IMR-90 (cell line): ENCODE data around the gene GGN. TPM values are rescaled to one million over a fixed set of nuclear protein-coding genes. Genes with fewer than 3 reads are reported as not detected.

Experiments
- ATAC-seq: fragments of 200-7000 bp; cut with Tn5 transposase; 2 replicates; pipeline ENCODE4 v1.9.1; 2020; ENCODE audit warnings: low read depth, mild to moderate bottlenecking, moderate library complexity
- BruUV-seq: library from RNA; stranded (reverse); fragments of 400-500 nt; replicated peaks from 2 replicates; lab custom pipeline; 2021; lab: Mats Ljungman, UMichigan
- CTCF ChIA-PET: fragments of 300-600 bp; formaldehyde crosslinking; extraction: SDS; loops from one replicate; lab custom pipeline; 2021; ENCODE audit warnings: antibody characterized with exemption; lab: Yijun Ruan, JAX
- POLR2A ChIA-PET: fragments of 300-600 bp; sonication (Branson Sonifier 250); formaldehyde crosslinking; loops from one replicate; lab custom pipeline; 2022; ENCODE audit warnings: antibody characterized with exemption; ENCODE audit not compliant: unreplicated experiment; lab: Charles Lee
- DNase-seq: peaks from one replicate; pipeline ENCODE4 v3.0.0; 2013
- H2AFZ ChIP-seq: replicated peaks from 2 replicates; pipeline ENCODE3; 2013; ENCODE audit warnings: low read length, mild to moderate bottlenecking; ENCODE audit not compliant: poor library complexity
- H2AK5ac ChIP-seq: 2 replicates; pipeline ENCODE4 v1.6.1; 2013; ENCODE audit warnings: low read depth, low read length, inconsistent platforms
- H2AK9ac ChIP-seq: replicated peaks from 2 replicates; pipeline ENCODE3; 2013; ENCODE audit warnings: mild to moderate bottlenecking, low read depth, low read length, moderate library complexity; ENCODE audit not compliant: poor library complexity
- H2BK120ac ChIP-seq: 2 replicates; pipeline ENCODE4 v1.6.1; 2013; ENCODE audit warnings: low read depth, low read length, inconsistent platforms
- H2BK15ac ChIP-seq: 3 replicates; pipeline ENCODE4 v1.6.1; 2013; ENCODE audit warnings: low read depth, low read length, inconsistent platforms
- H2BK20ac ChIP-seq: 2 replicates; pipeline ENCODE4 v1.6.1; 2013; ENCODE audit warnings: low read depth, mild to moderate bottlenecking, inconsistent platforms, low read length, moderate library complexity
- H2BK5ac ChIP-seq: 2 replicates; pipeline ENCODE4 v1.6.1; 2013; ENCODE audit warnings: mild to moderate bottlenecking, low read depth, low read length, inconsistent platforms; ENCODE audit not compliant: poor library complexity, severe bottlenecking
- H3K14ac ChIP-seq: replicated peaks from 2 replicates; pipeline ENCODE4 v1.6.1; 2013; ENCODE audit warnings: low read depth, low read length, inconsistent platforms
- H3K18ac ChIP-seq: 2 replicates; pipeline ENCODE4 v1.6.1; 2013; ENCODE audit warnings: low read depth, low read length, control low read depth
- H3K23ac ChIP-seq: 2 replicates; pipeline ENCODE4 v1.6.1; 2013; ENCODE audit warnings: low read depth, low read length, inconsistent platforms
- H3K27ac ChIP-seq: 2 replicates; pipeline ENCODE4 v1.5.1; 2013; ENCODE audit warnings: mild to moderate bottlenecking, control low read depth, low read length; ENCODE audit not compliant: insufficient read depth
- H3K27me3 ChIP-seq: 2 replicates; pipeline ENCODE4 v1.6.1; 2013; ENCODE audit warnings: low read length; ENCODE audit not compliant: control insufficient read depth, insufficient read depth
- H3K36me3 ChIP-seq: 2 replicates; pipeline ENCODE4 v1.6.1; 2013; ENCODE audit warnings: low read length, mixed read lengths; ENCODE audit not compliant: control insufficient read depth, insufficient read depth
- H3K4ac ChIP-seq: 2 replicates; pipeline ENCODE4 v1.6.1; 2013; ENCODE audit warnings: low read depth, low read length, inconsistent platforms
- H3K4me1 ChIP-seq: 2 replicates; pipeline ENCODE4 v1.6.1; 2013; ENCODE audit warnings: low read length, mixed read lengths; ENCODE audit not compliant: control insufficient read depth, insufficient read depth
- H3K4me2 ChIP-seq: 2 replicates; pipeline ENCODE4 v1.6.1; 2013; ENCODE audit warnings: low read depth, mild to moderate bottlenecking, control low read depth, low read length, moderate library complexity
- H3K4me3 ChIP-seq: 2 replicates; pipeline ENCODE4 v1.5.1; 2013; ENCODE audit warnings: low read depth, mild to moderate bottlenecking, control low read depth, low read length, moderate library complexity; ENCODE audit not compliant: insufficient read depth
- H3K56ac ChIP-seq: 2 replicates; pipeline ENCODE4 v1.6.1; 2013; ENCODE audit warnings: low read length, inconsistent platforms; ENCODE audit not compliant: insufficient read depth; ENCODE audit errors: extremely low read depth
- H3K79me1 ChIP-seq, 2 experiments: 2 replicates each; pipeline ENCODE4 v1.6.1; 2013; ENCODE audit warnings: low read length in 2 of 2, inconsistent platforms in 1 of 2, low read depth in 1 of 2
- H3K9ac ChIP-seq: 2 replicates; pipeline ENCODE4 v1.6.1; 2013; ENCODE audit warnings: low read depth, low read length, control low read depth
- H3K9me1 ChIP-seq: 2 replicates; pipeline ENCODE4 v1.6.1; 2013; ENCODE audit warnings: low read length, inconsistent platforms; ENCODE audit not compliant: insufficient read depth
- H3K9me3 ChIP-seq: 2 replicates; pipeline ENCODE4 v1.6.1; 2013; ENCODE audit warnings: low read length; ENCODE audit not compliant: control insufficient read depth, insufficient read depth
- H4K20me1 ChIP-seq: 2 replicates; pipeline ENCODE4 v1.6.1; 2013; ENCODE audit warnings: low read length, inconsistent platforms; ENCODE audit not compliant: insufficient read depth
- H4K5ac ChIP-seq: 2 replicates; pipeline ENCODE4 v1.6.1; 2013; ENCODE audit warnings: mild to moderate bottlenecking, low read depth, low read length, control low read depth
- H4K8ac ChIP-seq, 2 experiments: 2 replicates each; pipeline ENCODE4 v1.6.1; 2013; ENCODE audit warnings: low read depth in 2 of 2, low read length in 2 of 2, control low read depth in 1 of 2, inconsistent platforms in 1 of 2
- H4K91ac ChIP-seq: 2 replicates; pipeline ENCODE4 v1.6.1; 2013; ENCODE audit warnings: low read depth, low read length, inconsistent platforms; ENCODE audit not compliant: insufficient read depth
- BHLHE40 ChIP-seq: fragments of 150-350 bp; IDR thresholded peaks from 2 replicates; pipeline ENCODE4 v1.6.1; 2016; ENCODE audit warnings: mild to moderate bottlenecking, low read depth, low read length
- CEBPB ChIP-seq: IDR thresholded peaks from 2 replicates; pipeline ENCODE4 v1.6.1; 2012; ENCODE audit warnings: low read depth, low read length, improper control_type of control experiment
- CTCF ChIP-seq: conservative IDR thresholded peaks from 2 replicates; pipeline ENCODE4 v1.5.1; 2012; ENCODE audit warnings: mild to moderate bottlenecking, low read depth, low read length, improper control_type of control experiment
- MAFK ChIP-seq: IDR thresholded peaks from 2 replicates; pipeline ENCODE4 v1.6.1; 2012; ENCODE audit warnings: low read depth, low read length, improper control_type of control experiment
- MAZ ChIP-seq: IDR thresholded peaks from 2 replicates; pipeline ENCODE4 v1.6.1; 2012; ENCODE audit warnings: low read depth, mild to moderate bottlenecking, low read length, improper control_type of control experiment, moderate library complexity, borderline replicate concordance
- MXI1 ChIP-seq: IDR thresholded peaks from 2 replicates; pipeline ENCODE4 v1.6.1; 2012; ENCODE audit warnings: low read depth, mild to moderate bottlenecking, low read length, moderate library complexity, borderline replicate concordance
- POLR2A ChIP-seq: IDR thresholded peaks from 2 replicates; pipeline ENCODE4 v1.6.1; 2012; ENCODE audit warnings: mild to moderate bottlenecking, low read depth, low read length
- RCOR1 ChIP-seq: IDR thresholded peaks from 2 replicates; pipeline ENCODE4 v1.6.1; 2012; ENCODE audit warnings: mild to moderate bottlenecking, low read length, improper control_type of control experiment; ENCODE audit not compliant: insufficient replicate concordance
- RFX5 ChIP-seq: IDR thresholded peaks from 2 replicates; pipeline ENCODE4 v1.8.0; 2012; ENCODE audit warnings: low read depth, mild to moderate bottlenecking, low read length, moderate library complexity
- SMC3 ChIP-seq: fragments of 150-350 bp; IDR thresholded peaks from 2 replicates; pipeline ENCODE4 v1.6.1; 2016; ENCODE audit warnings: low read depth, mild to moderate bottlenecking, antibody characterized with exemption, low read length, moderate library complexity
- USF2 ChIP-seq: fragments of 150-350 bp; IDR thresholded peaks from 2 replicates; pipeline ENCODE4 v1.6.1; 2017; ENCODE audit warnings: mild to moderate bottlenecking, antibody characterized with exemption, low read length, low read depth
- WGBS, 2 experiments: methylation state at CpG; one replicate each; pipeline versions ENCODE4 v1.1.5 to v1.1.7; 2013; ENCODE audit warnings: missing lambda C conversion rate in 2 of 2; ENCODE audit not compliant: insufficient read length in 1 of 2; ENCODE audit errors: extremely low coverage in 2 of 2; 5-methylcytosine and 5-hydroxymethylcytosine counted together
- dilution Hi-C: fragments of 300-500 bp; cut with HindIII; formaldehyde crosslinking; loops from one replicate; pipeline ENCODE4 v1.14.3; 2018; ENCODE audit warnings: low sequenced_read_pairs; ENCODE audit not compliant: unreplicated experiment
- in situ Hi-C: fragments of 300-500 bp; cut with MboI; formaldehyde crosslinking; loops from 3 replicates; pipeline ENCODE4 v1.14.3; 2019; ENCODE audit warnings: low sequenced_read_pairs, inconsistent platforms, mixed read lengths
- intact Hi-C: fragments of 100-400 bp; cut with micrococcal nuclease; formaldehyde crosslinking; loops from 2 replicates; pipeline ENCODE4 v1.10.0; 2022
- polyA plus RNA-seq, 3 experiments: library from polyadenylated mRNA; depleted of rRNA; stranded (reverse); fragments of >200 nt; gene quantifications; 2 replicates each; pipeline ENCODE4 v1.2.3, GENCODE V29; 2012; ENCODE audit warnings: low replicate concordance in 1 of 3
- total RNA-seq: library from RNA; depleted of rRNA; stranded (reverse); fragments of >200 nt; gene quantifications from 2 replicates; pipeline ENCODE4 v1.2.3, GENCODE V29; 2012

The GGN gene
- total and polyA plus RNA-seq, 2 of the 4 experiments (the other 2 are of a cell fraction): under 0.01 to 0.65 TPM

- no peak for DNase-seq
- Histone ChIP-seq H3K4ac (no peak overlapping the region), H2AK9ac (no peak overlapping the region), H3K23ac (no peak overlapping the region), H4K5ac (no peak overlapping the region), H3K4me1 (no peaks in the 10 kb centered on the region), H3K14ac (no peak overlapping the region), H4K91ac (no peak overlapping the region), H3K56ac (no peak overlapping the region), H3K27ac (no peak overlapping the region), H2AK5ac (no peak overlapping the region), H2BK5ac (no peak overlapping the region), H4K8ac (no peak overlapping the region), H4K20me1 (no peaks in the 10 kb centered on the region), H3K9ac (no peak overlapping the region), H3K79me1 (no peaks in the 10 kb centered on the region), H3K4me3 (no peak overlapping the region), H2BK120ac (no peak overlapping the region), H3K36me3 (no peaks in the 10 kb centered on the region; the same call in 1 of the 2 replicates), H2BK20ac (no peak overlapping the region), H2AFZ (no peak overlapping the region), H3K9me3 (no peaks in the 10 kb centered on the region), H3K4me2 (no peak overlapping the region), H2BK15ac (no peak overlapping the region), H3K9me1 (peaks cover 5% of the 10 kb centered on the region; the same call in 1 of the 2 replicates), H3K27me3 (peaks cover 15% of the 10 kb centered on the region), H3K18ac (no peak overlapping the region)
- intact Hi-C loops: no loop called here
- POLR2A ChIA-PET: no interaction called here
- dilution Hi-C loops: no loop called here
- TF ChIP-seq BHLHE40 (no peak), RCOR1 (no peak), USF2 (no peak), MAFK (no peak), MXI1 (no peak), POLR2A (no peak), MAZ (no peak), RFX5 (no peak), CTCF (no peak), SMC3 (no peak), CEBPB (no peak)
- WGBS, 2 experiments: no CpG with 5 or more reads among the region's 6 CpGs
- CTCF ChIA-PET: no interaction called here
- no TSS peak for BruUV-seq
- in situ Hi-C loops: loop anchor here (25.0 kb wide), 1 partner anchor 524 kb away; the partner anchor contains the start of genes MRPS12 and SARS2
- no peak for ATAC-seq
Measured at GRCh38 chr19:38413416-38413815, 25.6 kb upstream of the GGN start.
